Neutrophil (primary cell): Measurements from ENCODE around the gene POLR1B.
"Not testable (repeated sequence)": the region's sequence is repeated elsewhere in the genome, so short reads cannot be mapped to it uniquely, and the experiment has no call there.

Experiments
- H3K27ac ChIP-seq: fragments of 200-600 bp; sonication (generic); 2 replicates; pipeline ENCODE4 v1.5.1; 2016; ENCODE audit warnings: mild to moderate bottlenecking, moderate library complexity
- H3K27me3 ChIP-seq: fragments of 200-600 bp; sonication (generic); 2 replicates; pipeline ENCODE4 v1.6.0; 2016; ENCODE audit warnings: mild to moderate bottlenecking
- H3K36me3 ChIP-seq: fragments of 200-600 bp; sonication (generic); 2 replicates; pipeline ENCODE4 v1.5.1; 2017
- H3K4me1 ChIP-seq, 2 experiments: fragments of 200-600 bp in 1 of 2; sonication (generic) in 1 of 2; 1 replicate in 1 of 2; 2 replicates in 1 of 2; pipeline versions ENCODE4 v1.5.1 to v1.6.1; 2013 to 2016; ENCODE audit warnings: low read depth in 1 of 2, low read length in 1 of 2, mild to moderate bottlenecking in 1 of 2, moderate library complexity in 1 of 2; ENCODE audit not compliant: control insufficient read depth in 1 of 2, insufficient read depth in 1 of 2
- H3K4me3 ChIP-seq, 2 experiments: fragments of 200-600 bp in 1 of 2; sonication (generic) in 1 of 2; 1 replicate in 1 of 2; 2 replicates in 1 of 2; pipeline ENCODE4 v1.5.1; 2013 to 2016; ENCODE audit warnings: low read depth in 1 of 2, low read length in 1 of 2, mild to moderate bottlenecking in 1 of 2, moderate library complexity in 1 of 2
- H3K9me3 ChIP-seq: fragments of 200-600 bp; sonication (generic); 2 replicates; pipeline ENCODE4 v1.5.1; 2016
- CTCF ChIP-seq: fragments of 200-600 bp; sonication (generic); IDR thresholded peaks from 2 replicates; pipeline ENCODE4 v1.5.1; 2016; ENCODE audit warnings: antibody characterized with exemption

The POLR1B gene

GRCh38 chr2:112542123-112542983 is at the start of gene POLR1B:
POLR1B (plus strand) TSS chr2:112542465; CDS start chr2:112542495, 30 bp downstream.
- Histone ChIP-seq H3K4me3 (peak within 1 kb of the TSS; percentile 88 to 91), H3K27ac (peak within 1 kb of the TSS; percentile 91), H3K4me1 (peaks cover 22% of the 10 kb centered on the region in 2 experiments), H3K27me3 (no peaks in the 10 kb centered on the region), H3K9me3 (no peaks in the 10 kb centered on the region), H3K36me3 (no peaks in the 10 kb centered on the region)
- no peak for TF ChIP-seq CTCF

GRCh38 chr2:112493048-112493447 is 49.2 kb upstream of the POLR1B start:
- no peak overlapping the region for H3K4me3 ChIP-seq
- no peak for TF ChIP-seq CTCF
- no peaks in the 10 kb centered on the region for H3K27me3 ChIP-seq
- no peaks in the 10 kb centered on the region for H3K9me3 ChIP-seq
- no peak overlapping the region for H3K27ac ChIP-seq
- no peaks in the 10 kb centered on the region for H3K4me1 ChIP-seq
- H3K36me3 ChIP-seq: peaks cover 18% of the 10 kb centered on the region

GRCh38 chr2:112493858-112494648 is 48.2 kb upstream of the POLR1B start:
- H3K4me1 ChIP-seq: no peaks in the 10 kb centered on the region
- TF ChIP-seq CTCF: no peak
- no peak overlapping the region for H3K4me3 ChIP-seq
- H3K27me3 ChIP-seq: no peaks in the 10 kb centered on the region
- peaks cover 18% of the 10 kb centered on the region for H3K36me3 ChIP-seq
- no peak overlapping the region for H3K27ac ChIP-seq
- H3K9me3 ChIP-seq: no peaks in the 10 kb centered on the region

- Histone ChIP-seq H3K27ac (no peak overlapping the region), H3K36me3 (peaks cover 18% of the 10 kb centered on the region), H3K27me3 (no peaks in the 10 kb centered on the region), H3K4me3 (no peak overlapping the region), H3K9me3 (no peaks in the 10 kb centered on the region), H3K4me1 (no peaks in the 10 kb centered on the region)
- TF ChIP-seq CTCF: no peak
These were observed 47.4 kb upstream of the POLR1B start for GRCh38 chr2:112494828-112495227.

- not testable (repeated sequence) for H3K27me3 ChIP-seq, H3K27ac ChIP-seq, H3K9me3 ChIP-seq, H3K4me1 ChIP-seq, H3K4me3 ChIP-seq
- peaks cover 18% of the 10 kb centered on the region for H3K36me3 ChIP-seq
These were observed 46.4 kb upstream of the POLR1B start for GRCh38 chr2:112495878-112496277.

GRCh38 chr2:112500850-112501484 is 41.3 kb upstream of the POLR1B start:
- not testable (repeated sequence) for H3K27ac ChIP-seq, H3K27me3 ChIP-seq, H3K36me3 ChIP-seq, H3K9me3 ChIP-seq, H3K4me1 ChIP-seq, H3K4me3 ChIP-seq

GRCh38 chr2:112509239-112509998 is 32.8 kb upstream of the POLR1B start:
- not testable (repeated sequence) for H3K36me3 ChIP-seq, H3K27ac ChIP-seq, H3K9me3 ChIP-seq, H3K27me3 ChIP-seq, H3K4me1 ChIP-seq, H3K4me3 ChIP-seq
